Endodermal cell (in vitro differentiated cells): Measurements from ENCODE around the gene DNAJB12. TPM values are rescaled to one million over a fixed set of nuclear protein-coding genes. Genes with fewer than 3 reads are reported as not detected.

Experiments
- DNase-seq: peaks from one replicate; pipeline ENCODE4 v3.0.0-alpha.2; 2017
- H3K27ac ChIP-seq: 2 replicates; pipeline ENCODE4 v1.5.1; 2013; ENCODE audit warnings: mild to moderate bottlenecking, low read depth, low read length, moderate library complexity
- H3K27me3 ChIP-seq: 2 replicates; pipeline ENCODE4 v1.6.1; 2013; ENCODE audit warnings: mild to moderate bottlenecking, low read length, moderate library complexity; ENCODE audit not compliant: insufficient read depth, control insufficient read depth, poor library complexity, severe bottlenecking
- H3K36me3 ChIP-seq: 2 replicates; pipeline ENCODE4 v1.7.0; 2013; ENCODE audit warnings: mild to moderate bottlenecking, low read length, moderate library complexity; ENCODE audit not compliant: control insufficient read depth, insufficient read depth
- H3K4me1 ChIP-seq: one replicate; pipeline ENCODE4 v1.7.0; 2013; ENCODE audit warnings: low read length; ENCODE audit not compliant: control insufficient read depth, insufficient read depth
- H3K4me3 ChIP-seq: 2 replicates; pipeline ENCODE4 v1.5.1; 2013; ENCODE audit warnings: mild to moderate bottlenecking, low read length, moderate library complexity
- H3K9ac ChIP-seq: 2 replicates; pipeline ENCODE4 v1.6.1; 2013; ENCODE audit warnings: mild to moderate bottlenecking, low read length, moderate library complexity; ENCODE audit not compliant: poor library complexity, severe bottlenecking; ENCODE audit errors: extremely low read depth
- H3K9me3 ChIP-seq: 2 replicates; pipeline ENCODE4 v1.6.1; 2013; ENCODE audit warnings: mild to moderate bottlenecking, low read length, moderate library complexity; ENCODE audit not compliant: control insufficient read depth
- H3K27ac Mint-ChIP-seq: 2 replicates; pipeline ENCODE4 v1.8.0; 2020; ENCODE audit warnings: mixed read lengths
- H3K27me3 Mint-ChIP-seq: 2 replicates; pipeline ENCODE4 v1.8.0; 2021; ENCODE audit warnings: mild to moderate bottlenecking, mixed read lengths; ENCODE audit not compliant: insufficient read depth
- H3K36me3 Mint-ChIP-seq: 2 replicates; pipeline ENCODE4 v1.8.0; 2020; ENCODE audit warnings: low read depth, mixed read lengths
- H3K4me1 Mint-ChIP-seq: 2 replicates; pipeline ENCODE4 v1.8.0; 2020; ENCODE audit warnings: mixed read lengths
- H3K4me3 Mint-ChIP-seq: 2 replicates; pipeline ENCODE4 v1.8.0; 2020; ENCODE audit warnings: mild to moderate bottlenecking, moderate library complexity, mixed read lengths
- H3K9me3 Mint-ChIP-seq: 2 replicates; pipeline ENCODE4 v1.8.0; 2020; ENCODE audit warnings: mild to moderate bottlenecking, mixed read lengths
- CTCF ChIP-seq: fragments of 200-600 bp; sonication (generic); conservative IDR thresholded peaks from 2 replicates; pipeline ENCODE4 v1.5.0; 2021; ENCODE audit warnings: antibody characterized with exemption, mild to moderate bottlenecking
- WGBS, 2 experiments: methylation state at CpG; one replicate each; pipeline versions ENCODE4 v1.1.5 to v1.1.7; 2013; ENCODE audit warnings: missing lambda C conversion rate in 2 of 2, mixed read lengths in 1 of 2; ENCODE audit not compliant: insufficient coverage in 1 of 2, insufficient read length in 1 of 2; 5-methylcytosine and 5-hydroxymethylcytosine counted together
- total RNA-seq, 2 donors: library from RNA; stranded (reverse); fragmentation: NEBNext Ultra II Directional in 1 of 2; extraction: Animal tissue kit (Norgen Biotek cat#: 25700) in 1 of 2; gene quantifications; 2 replicates in 1 of 2; 3 replicates in 1 of 2; pipeline ENCODE4 v1.2.1, GENCODE V29; 2021

Gene DNAJB12
- total RNA-seq, 2 donors from 2014 or later: 22.6 to 27.5 TPM

- Mint-ChIP-seq H3K27me3 (no peaks in the 10 kb centered on the region), H3K9me3 (no peaks in the 10 kb centered on the region), H3K27ac (peak overlapping the region; percentile 52), H3K4me3 (no peak overlapping the region), H3K4me1 (no peaks in the 10 kb centered on the region), H3K36me3 (peaks cover 50% of the 10 kb centered on the region)
- Histone ChIP-seq H3K27me3 (no peaks in the 10 kb centered on the region), H3K27ac (no peak overlapping the region), H3K36me3 (peaks cover 47% of the 10 kb centered on the region), H3K4me1 (no peaks in the 10 kb centered on the region), H3K9ac (no peak overlapping the region), H3K4me3 (no peak overlapping the region), H3K9me3 (no peaks in the 10 kb centered on the region)
- peak; percentile 94 for DNase-seq
- WGBS, 2 experiments: 80 to 85% methylated on average over 10 to 28 of the region's 28 CpGs
- TF ChIP-seq CTCF: peak; percentile 96
Observed at GRCh38 chr10:72340510-72341261, 14.0 kb downstream of the DNAJB12 start.

- no peak for TF ChIP-seq CTCF
- Histone ChIP-seq H3K9ac (no peak overlapping the region), H3K9me3 (no peaks in the 10 kb centered on the region), H3K27me3 (no peaks in the 10 kb centered on the region), H3K4me1 (peaks cover 3% of the 10 kb centered on the region), H3K36me3 (peaks cover 52% of the 10 kb centered on the region), H3K4me3 (no peak overlapping the region), H3K27ac (no peak overlapping the region)
- 97% methylated on average over 7 of the region's 7 CpGs for WGBS, 2 experiments
- no peaks in the 10 kb centered on the region for H3K9me3 Mint-ChIP-seq
- no peak overlapping the region for H3K27ac Mint-ChIP-seq
- H3K4me3 Mint-ChIP-seq: no peak overlapping the region
- peaks cover 56% of the 10 kb centered on the region for H3K36me3 Mint-ChIP-seq
- peaks cover 2% of the 10 kb centered on the region for H3K4me1 Mint-ChIP-seq
- no peaks in the 10 kb centered on the region for H3K27me3 Mint-ChIP-seq
- DNase-seq: no peak
Observed at GRCh38 chr10:72338180-72338579, 16.5 kb downstream of the DNAJB12 start.

- TF ChIP-seq CTCF: no peak
- H3K27me3 Mint-ChIP-seq: no peaks in the 10 kb centered on the region
Observed at GRCh38 chr10:72337722-72338121, 17.0 kb downstream of the DNAJB12 start.

More at GRCh38 chr10:72337722-72338121, 17.0 kb downstream of the DNAJB12 start:
- H3K36me3 Mint-ChIP-seq: peaks cover 55% of the 10 kb centered on the region
- no peak overlapping the region for H3K9ac ChIP-seq
- no peak for DNase-seq
- no peak overlapping the region for H3K4me3 ChIP-seq
- H3K27ac ChIP-seq: no peak overlapping the region
- no peak overlapping the region for H3K4me3 Mint-ChIP-seq
- H3K4me1 ChIP-seq: peaks cover 3% of the 10 kb centered on the region
- H3K9me3 Mint-ChIP-seq: no peaks in the 10 kb centered on the region
- H3K27ac Mint-ChIP-seq: no peak overlapping the region
- WGBS, 2 experiments: 94 to 96% methylated on average over 7 to 9 of the region's 9 CpGs
- peaks cover 52% of the 10 kb centered on the region for H3K36me3 ChIP-seq
- peaks cover 2% of the 10 kb centered on the region for H3K4me1 Mint-ChIP-seq
- H3K27me3 ChIP-seq: no peaks in the 10 kb centered on the region
- no peaks in the 10 kb centered on the region for H3K9me3 ChIP-seq
